HS-27A (cell line): ENCODE data around the gene ACSF3.

Source experiments
- DNase-seq: peaks from one replicate; pipeline ENCODE4 v3.0.0-alpha.2; 2012; ENCODE audit warnings: low read depth, missing footprints

Gene ACSF3

GRCh38 chr16:89093602-89094251 is at the start of gene ACSF3:
Gene ACSF3 (plus strand): TSS chr16:89093852. CDS start chr16:89100682, 6,830 bp downstream.
- no peak for DNase-seq

- no peak for DNase-seq
These were observed 49.1 kb upstream of the ACSF3 start for GRCh38 chr16:89044418-89045180.

GRCh38 chr16:89045181-89045815 is 48.4 kb upstream of the ACSF3 start:
- DNase-seq, result no peak

GRCh38 chr16:89045881-89046280 is 47.8 kb upstream of the ACSF3 start:
- DNase-seq, result no peak

GRCh38 chr16:89046491-89046890 is 47.2 kb upstream of the ACSF3 start:
- DNase-seq, result no peak

GRCh38 chr16:89047331-89048089 is 46.1 kb upstream of the ACSF3 start:
- DNase-seq, result no peak

GRCh38 chr16:89048090-89048725 is 45.4 kb upstream of the ACSF3 start:
- DNase-seq, result no peak

- DNase-seq, result no peak
These were observed 44.7 kb upstream of the ACSF3 start for GRCh38 chr16:89048871-89049422.

- DNase-seq, result no peak
These were observed 44.1 kb upstream of the ACSF3 start for GRCh38 chr16:89049484-89050118.

GRCh38 chr16:89050119-89050867 is 43.4 kb upstream of the ACSF3 start:
- DNase-seq, result no peak

- DNase-seq, result no peak
These were observed 42.8 kb upstream of the ACSF3 start for GRCh38 chr16:89050868-89051311.

- DNase-seq, result no peak
These were observed 42.0 kb upstream of the ACSF3 start for GRCh38 chr16:89051521-89052166.

- no peak for DNase-seq
These were observed 41.3 kb upstream of the ACSF3 start for GRCh38 chr16:89052191-89052889.

- DNase-seq, result no peak
These were observed 40.5 kb upstream of the ACSF3 start for GRCh38 chr16:89052890-89053724.

GRCh38 chr16:89053725-89054029 is 40.0 kb upstream of the ACSF3 start:
- no peak for DNase-seq

GRCh38 chr16:89054261-89054661 is 39.4 kb upstream of the ACSF3 start:
- no peak for DNase-seq

- DNase-seq, result no peak
These were observed 38.9 kb upstream of the ACSF3 start for GRCh38 chr16:89054714-89055113.

- DNase-seq, result no peak
These were observed 38.3 kb upstream of the ACSF3 start for GRCh38 chr16:89055313-89055712.
